GM21526 (cell line): ENCODE measurements around the gene FREM2.

Experiments used
- ATAC-seq: cut with Tn5 transposase; IDR thresholded peaks from one replicate; pipeline ENCODE4 v1.9.1; 2021; ENCODE audit warnings: moderate library complexity; ENCODE audit not compliant: unreplicated experiment, low FRiP score

FREM2 gene

DNA sequence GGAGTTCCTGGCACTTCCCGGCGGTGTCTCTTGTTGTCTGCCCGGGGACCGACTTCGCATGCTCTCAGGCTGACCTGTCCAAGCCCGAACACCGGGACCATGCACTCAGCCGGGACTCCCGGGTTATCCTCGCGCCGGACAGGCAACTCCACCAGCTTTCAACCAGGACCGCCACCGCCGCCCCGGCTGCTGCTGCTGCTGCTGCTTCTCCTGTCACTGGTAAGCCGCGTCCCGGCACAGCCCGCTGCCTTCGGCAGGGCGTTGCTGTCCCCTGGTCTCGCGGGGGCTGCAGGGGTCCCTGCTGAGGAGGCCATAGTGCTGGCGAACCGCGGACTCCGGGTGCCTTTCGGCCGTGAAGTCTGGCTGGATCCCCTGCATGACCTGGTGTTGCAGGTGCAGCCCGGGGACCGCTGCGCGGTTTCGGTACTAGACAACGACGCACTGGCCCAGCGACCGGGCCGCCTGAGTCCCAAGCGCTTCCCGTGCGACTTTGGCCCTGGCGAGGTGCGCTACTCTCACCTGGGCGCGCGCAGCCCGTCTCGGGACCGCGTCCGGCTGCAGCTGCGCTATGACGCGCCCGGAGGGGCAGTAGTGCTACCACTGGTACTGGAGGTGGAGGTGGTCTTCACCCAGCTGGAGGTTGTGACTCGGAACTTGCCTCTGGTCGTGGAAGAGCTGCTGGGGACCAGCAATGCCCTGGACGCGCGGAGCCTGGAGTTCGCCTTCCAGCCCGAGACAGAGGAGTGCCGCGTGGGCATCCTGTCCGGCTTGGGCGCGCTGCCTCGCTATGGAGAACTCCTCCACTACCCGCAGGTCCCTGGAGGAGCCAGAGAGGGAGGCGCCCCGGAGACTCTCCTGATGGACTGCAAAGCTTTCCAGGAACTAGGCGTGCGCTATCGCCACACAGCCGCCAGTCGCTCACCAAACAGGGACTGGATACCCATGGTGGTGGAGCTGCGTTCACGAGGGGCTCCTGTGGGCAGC, 661 bp downstream of the FREM2 start:
- ATAC-seq, result no peak

- ATAC-seq, result no peak
These were observed 1.8 kb downstream of the FREM2 start for GRCh38 chr13:38688674-38689073.

GRCh38 chr13:38690231-38690630, 3.4 kb downstream of the FREM2 start:
- ATAC-seq, result no peak

DNA sequence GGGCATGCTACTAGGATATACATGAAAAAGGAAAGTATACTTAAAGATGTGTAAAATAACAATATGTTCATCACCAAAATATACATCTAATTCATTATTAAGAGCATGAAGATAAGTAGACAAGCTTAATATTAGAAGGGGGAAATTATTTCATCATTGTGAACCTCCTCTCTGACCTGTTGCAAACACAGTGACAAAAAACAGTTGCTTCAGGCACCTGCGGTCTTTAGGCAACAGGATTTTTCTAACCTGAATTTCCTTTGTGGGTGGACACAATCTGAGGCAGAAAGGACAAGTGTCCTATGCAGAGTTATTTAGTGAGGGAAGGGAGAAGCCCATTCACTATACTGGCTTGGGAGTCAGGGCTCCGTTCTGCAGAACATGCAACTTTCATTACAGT, 6.3 kb downstream of the FREM2 start:
- no peak for ATAC-seq

- no peak for ATAC-seq
These were observed 6.8 kb downstream of the FREM2 start for GRCh38 chr13:38693641-38694040.

GRCh38 chr13:38697197-38697596, 10.3 kb downstream of the FREM2 start:
- ATAC-seq, result no peak

DNA sequence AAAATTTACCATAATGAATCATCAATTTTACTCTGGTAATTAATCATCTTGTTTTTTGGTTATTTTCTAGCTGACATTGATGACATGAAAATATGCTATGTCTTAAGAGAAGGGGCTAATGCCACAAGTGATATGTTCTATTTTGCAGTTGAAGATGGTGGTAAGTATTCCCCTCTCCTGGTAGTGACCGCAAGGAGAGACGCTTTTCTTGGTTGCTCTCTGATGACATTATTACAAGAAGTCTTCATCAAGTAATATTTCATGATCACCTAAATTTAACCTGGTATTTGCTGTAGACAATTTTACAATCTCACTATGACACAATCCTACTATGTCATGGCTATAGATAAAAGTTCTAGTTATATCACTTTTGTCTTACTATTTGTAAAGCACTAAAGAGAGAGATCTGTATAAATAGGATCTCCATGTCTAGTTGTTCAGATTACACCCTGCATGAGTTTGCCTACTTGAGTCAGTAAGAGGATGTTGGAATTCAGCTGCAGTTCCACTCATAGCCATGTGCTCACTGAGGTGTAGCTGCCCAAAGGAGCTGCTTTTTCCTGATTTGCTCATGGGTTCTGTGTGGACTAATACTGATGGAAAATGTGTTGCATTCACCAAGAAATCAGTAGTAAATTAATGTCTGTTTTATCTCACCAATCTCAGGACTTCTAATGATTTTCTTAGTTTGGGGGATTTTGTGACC, 10.9 kb downstream of the FREM2 start:
- ATAC-seq, result no peak

- ATAC-seq, result no peak
These were observed 13.2 kb downstream of the FREM2 start for GRCh38 chr13:38700051-38700450.

- ATAC-seq, result no peak
These were observed 15.8 kb downstream of the FREM2 start for GRCh38 chr13:38702669-38703068.

DNA sequence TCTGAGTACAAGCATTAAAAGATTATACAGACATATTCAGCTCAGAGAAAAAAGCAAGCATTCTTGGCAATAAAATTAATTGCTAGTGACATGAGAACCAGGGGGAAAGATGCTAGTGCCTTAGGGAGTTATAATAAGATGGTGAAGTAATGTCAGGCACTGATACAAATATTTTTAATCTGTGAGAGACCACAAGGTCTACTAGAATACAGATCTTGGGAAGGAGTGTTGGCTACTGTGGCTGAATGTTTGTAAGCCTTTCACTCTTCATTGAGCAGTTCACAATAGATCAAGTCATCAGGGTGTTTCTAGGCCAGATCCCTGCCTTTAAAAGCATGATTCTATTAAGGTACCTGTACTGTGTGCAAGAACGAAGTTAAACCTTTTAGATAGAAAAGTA, 16.4 kb downstream of the FREM2 start:
- no peak for ATAC-seq

- ATAC-seq, result no peak
These were observed 18.5 kb downstream of the FREM2 start for GRCh38 chr13:38705365-38705764.

GRCh38 chr13:38707460-38707859, 20.6 kb downstream of the FREM2 start:
- ATAC-seq, result no peak

DNA sequence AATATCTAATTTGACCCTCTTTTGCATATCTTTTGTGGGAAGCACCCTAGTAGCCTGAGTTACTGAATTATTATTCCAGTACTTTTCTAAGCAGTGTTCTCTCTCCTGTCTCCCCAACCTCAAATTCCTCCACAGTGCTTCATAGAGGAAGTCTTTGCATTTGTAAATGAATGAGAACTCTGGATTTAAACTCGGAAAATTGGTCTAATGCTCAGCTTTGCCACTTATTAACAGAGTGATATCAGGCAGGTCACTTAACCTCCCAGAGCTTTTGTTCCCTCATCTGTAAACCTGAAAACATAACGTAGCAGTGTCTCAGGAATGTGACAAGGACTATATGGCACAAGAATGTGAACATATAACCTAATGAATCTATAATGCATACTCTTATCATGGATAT, 26.2 kb downstream of the FREM2 start:
- no peak for ATAC-seq

- ATAC-seq, result no peak
These were observed 31.5 kb downstream of the FREM2 start for GRCh38 chr13:38718374-38718773.

DNA sequence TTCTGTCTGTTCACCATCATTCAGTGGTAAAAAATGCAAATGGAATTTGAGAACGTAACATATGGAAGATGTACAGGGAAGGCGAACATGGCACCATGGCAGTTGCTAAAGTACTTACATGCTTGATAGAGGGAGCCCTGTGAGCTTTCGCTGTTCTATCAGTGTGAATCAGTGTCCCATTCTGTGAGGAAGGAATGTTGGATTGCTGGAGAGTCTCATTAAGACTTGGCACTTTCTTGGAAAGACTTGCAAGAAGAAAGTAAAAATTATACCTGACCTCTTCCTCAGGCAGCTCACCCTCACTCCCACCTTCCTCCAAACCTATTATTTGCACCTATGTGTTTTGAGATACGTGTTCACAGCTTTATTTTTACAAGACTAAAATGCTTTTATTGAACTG, 43.5 kb downstream of the FREM2 start:
- ATAC-seq, result no peak

DNA sequence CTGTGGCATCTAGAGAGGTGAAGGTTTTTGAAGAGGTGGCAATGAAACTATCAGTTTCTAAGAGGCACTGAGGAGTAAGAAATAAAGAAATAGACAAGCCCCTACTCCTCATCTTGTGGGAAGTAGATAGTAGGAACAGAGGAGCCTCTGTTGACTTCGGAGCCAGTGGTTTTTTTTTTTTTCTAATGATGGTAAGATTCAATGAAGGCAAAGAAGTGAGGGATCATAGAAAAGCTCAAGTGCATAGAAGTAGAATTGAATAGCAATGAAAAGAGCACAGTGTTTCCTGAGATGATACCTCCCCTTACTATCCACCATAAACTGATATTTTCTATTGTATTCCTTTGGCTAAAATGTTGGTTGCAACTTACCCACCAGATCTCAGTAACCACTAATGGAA, 46.3 kb downstream of the FREM2 start:
- ATAC-seq, result no peak

DNA sequence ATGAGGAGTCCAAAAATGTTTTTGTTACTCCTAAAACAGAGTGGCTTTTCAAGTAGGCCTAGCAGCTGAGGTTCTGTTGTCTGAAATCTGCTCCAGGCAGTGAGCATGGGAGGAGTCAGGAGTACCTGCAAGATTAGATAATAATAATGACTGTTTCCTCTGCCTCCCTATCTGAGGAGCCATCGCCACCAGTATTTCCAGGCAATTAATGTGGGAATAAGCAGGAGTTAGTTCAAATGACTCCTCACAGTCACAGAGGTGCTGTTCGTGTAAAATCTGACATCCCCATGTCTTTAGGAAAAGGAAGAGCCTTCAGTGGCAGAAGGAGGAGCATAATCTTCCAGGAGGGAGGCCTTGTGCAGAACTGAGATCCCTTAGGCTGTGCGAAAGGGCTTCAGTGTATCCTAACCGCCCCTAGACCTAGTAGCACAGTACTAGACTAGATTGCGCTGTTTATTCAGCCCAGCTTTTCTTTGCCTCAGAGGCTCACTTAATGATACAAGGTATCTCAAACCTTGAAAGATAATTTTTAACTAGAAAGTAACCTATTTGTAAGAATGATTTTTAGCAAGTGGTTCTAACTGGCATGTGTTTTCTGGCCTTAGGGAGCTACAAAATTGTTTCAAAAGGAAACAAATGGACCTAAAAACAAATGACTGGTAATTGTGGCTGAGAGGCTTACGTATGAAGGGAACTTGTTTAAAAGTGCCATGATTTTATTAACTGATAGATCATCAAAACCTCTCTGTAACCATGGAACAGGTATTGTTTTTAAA, 49.0 kb downstream of the FREM2 start:
- no peak for ATAC-seq

DNA sequence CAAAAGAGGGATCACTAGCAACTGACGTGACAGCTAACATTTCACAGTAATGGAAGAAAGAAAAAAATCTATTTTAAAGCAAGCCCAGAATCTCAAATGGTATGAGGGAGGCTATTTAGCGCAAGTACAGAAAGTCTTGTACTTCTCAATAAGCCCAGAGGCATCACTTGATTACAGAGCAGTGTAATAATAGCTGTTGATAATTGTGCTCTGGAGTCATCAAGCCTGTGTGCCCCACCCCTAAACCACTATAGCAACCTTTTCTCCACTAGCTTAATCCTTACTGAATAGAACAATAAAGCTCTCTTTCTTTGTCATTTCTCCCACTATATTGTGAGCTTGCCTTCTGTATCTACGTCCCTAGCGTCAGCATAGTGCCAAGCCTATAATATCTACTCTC, 56.6 kb downstream of the FREM2 start:
- no peak for ATAC-seq

GRCh38 chr13:38752686-38753085, 65.8 kb downstream of the FREM2 start:
- no peak for ATAC-seq

- ATAC-seq, result no peak
These were observed 67.0 kb downstream of the FREM2 start for GRCh38 chr13:38753878-38754277.

- ATAC-seq, result no peak
These were observed 68.9 kb downstream of the FREM2 start for GRCh38 chr13:38755793-38756192.
